Vagina (tissue), 2 donors: ENCODE data around the gene SLC4A1.

Experiments
- POLR2AphosphoS5 ChIP-seq, 2 donors: sonication (generic); formaldehyde crosslinking; IDR thresholded peaks; one replicate each; pipeline ENCODE4 v1.9.0; 2017; ENCODE audit warnings: antibody characterized with exemption in 2 of 2, mild to moderate bottlenecking in 2 of 2, low read depth in 1 of 2; ENCODE audit not compliant: insufficient read depth in 1 of 2
- TF ChIP-seq, protein P1 (sequence below), 3 experiments: fragments of 450-650 bp in 2 of 3; fragments of 200-600 bp in 1 of 3; sonication (generic) in 1 of 3; IDR thresholded peaks; one replicate each; pipeline ENCODE4 v1.5.1; 2017 to 2019; ENCODE audit warnings: antibody characterized with exemption in 3 of 3, mild to moderate bottlenecking in 2 of 3, moderate library complexity in 2 of 3

DNA sequence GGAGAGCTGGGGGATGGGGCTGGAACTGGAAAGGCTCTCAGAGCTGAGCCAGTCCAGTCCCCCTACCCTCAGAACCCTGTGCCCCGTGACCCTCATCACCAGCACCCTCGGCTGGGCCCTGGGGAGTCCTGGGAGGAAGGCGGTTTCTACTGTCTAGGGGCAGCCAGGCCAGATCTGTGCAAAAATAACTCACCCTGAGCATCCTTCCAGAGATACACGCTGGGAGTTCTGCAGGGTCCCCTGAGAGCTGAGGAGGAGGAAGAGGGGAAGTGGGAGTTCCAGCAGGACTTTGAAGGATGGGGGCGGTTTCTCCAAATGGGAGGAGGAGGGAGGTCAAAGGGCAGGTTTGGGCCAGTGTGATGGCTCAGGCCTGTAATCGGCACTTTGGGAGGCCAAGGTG is 5.0 kb upstream of the SLC4A1 start:
- TF ChIP-seq, protein P1, sequence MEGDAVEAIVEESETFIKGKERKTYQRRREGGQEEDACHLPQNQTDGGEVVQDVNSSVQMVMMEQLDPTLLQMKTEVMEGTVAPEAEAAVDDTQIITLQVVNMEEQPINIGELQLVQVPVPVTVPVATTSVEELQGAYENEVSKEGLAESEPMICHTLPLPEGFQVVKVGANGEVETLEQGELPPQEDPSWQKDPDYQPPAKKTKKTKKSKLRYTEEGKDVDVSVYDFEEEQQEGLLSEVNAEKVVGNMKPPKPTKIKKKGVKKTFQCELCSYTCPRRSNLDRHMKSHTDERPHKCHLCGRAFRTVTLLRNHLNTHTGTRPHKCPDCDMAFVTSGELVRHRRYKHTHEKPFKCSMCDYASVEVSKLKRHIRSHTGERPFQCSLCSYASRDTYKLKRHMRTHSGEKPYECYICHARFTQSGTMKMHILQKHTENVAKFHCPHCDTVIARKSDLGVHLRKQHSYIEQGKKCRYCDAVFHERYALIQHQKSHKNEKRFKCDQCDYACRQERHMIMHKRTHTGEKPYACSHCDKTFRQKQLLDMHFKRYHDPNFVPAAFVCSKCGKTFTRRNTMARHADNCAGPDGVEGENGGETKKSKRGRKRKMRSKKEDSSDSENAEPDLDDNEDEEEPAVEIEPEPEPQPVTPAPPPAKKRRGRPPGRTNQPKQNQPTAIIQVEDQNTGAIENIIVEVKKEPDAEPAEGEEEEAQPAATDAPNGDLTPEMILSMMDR (IDR thresholded peaks at IDR 0.05), result no peak
- TF ChIP-seq POLR2AphosphoS5 (IDR thresholded peaks at IDR 0.05; ENCODE audit: insufficient read depth in 1 of 2, low read depth in 1 of 2), result no peak
